ENCODE results near the gene RMC1.

Gene RMC1

DNA sequence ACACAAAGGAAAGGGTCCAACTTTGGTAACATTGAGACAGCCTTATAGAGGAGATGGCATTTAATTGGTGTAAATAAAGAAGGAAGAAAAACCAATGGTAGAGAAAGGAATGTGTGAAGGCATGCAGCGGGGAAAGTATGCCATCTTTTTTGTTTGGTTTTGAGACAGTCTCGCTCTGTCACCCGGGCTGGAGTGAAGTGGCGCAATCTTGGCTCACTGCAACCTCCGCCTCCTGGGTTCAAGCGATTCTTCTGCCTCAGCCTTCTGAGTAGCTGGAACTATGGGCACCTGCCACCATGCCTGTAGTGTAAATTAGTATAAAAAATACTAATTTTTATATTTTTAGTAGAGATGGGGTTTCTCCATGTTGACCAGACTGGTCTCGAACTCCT, 43.8 kb upstream of the RMC1 start:
- Histone ChIP-seq H3K9ac (ENCODE audit: low read length) (no peak overlapping the region), H3K27ac (ENCODE audit: low read length) (no peak overlapping the region), H3K4me1 (ENCODE audit: low read length) (peaks cover 1% of the 10 kb centered on the region; the same call in 1 of the 2 replicates), H3K4me2 (ENCODE audit: low read length) (no peak overlapping the region), H2AFZ (ENCODE audit: low read depth, low read length) (no peak overlapping the region), H3K36me3 (replicated peaks; ENCODE audit: low read depth, low read length) (peaks cover 19% of the 10 kb centered on the region), H3K79me2 (ENCODE audit: low read length) (peaks cover 69% of the 10 kb centered on the region), H3K4me3 (ENCODE audit: low read length) (no peak overlapping the region), H3K9me3 (ENCODE audit: insufficient read depth, low read length) (no peaks in the 10 kb centered on the region), H3K27me3 (ENCODE audit: low read depth, low read length) (no peaks in the 10 kb centered on the region), H4K20me1 (ENCODE audit: insufficient read depth, low read length) (peaks cover 43% of the 10 kb centered on the region)
- no peak for TF ChIP-seq EZH2phosphoT487 (IDR thresholded peaks at IDR 0.05; ENCODE audit: low read depth)
- TF ChIP-seq, protein P1, sequence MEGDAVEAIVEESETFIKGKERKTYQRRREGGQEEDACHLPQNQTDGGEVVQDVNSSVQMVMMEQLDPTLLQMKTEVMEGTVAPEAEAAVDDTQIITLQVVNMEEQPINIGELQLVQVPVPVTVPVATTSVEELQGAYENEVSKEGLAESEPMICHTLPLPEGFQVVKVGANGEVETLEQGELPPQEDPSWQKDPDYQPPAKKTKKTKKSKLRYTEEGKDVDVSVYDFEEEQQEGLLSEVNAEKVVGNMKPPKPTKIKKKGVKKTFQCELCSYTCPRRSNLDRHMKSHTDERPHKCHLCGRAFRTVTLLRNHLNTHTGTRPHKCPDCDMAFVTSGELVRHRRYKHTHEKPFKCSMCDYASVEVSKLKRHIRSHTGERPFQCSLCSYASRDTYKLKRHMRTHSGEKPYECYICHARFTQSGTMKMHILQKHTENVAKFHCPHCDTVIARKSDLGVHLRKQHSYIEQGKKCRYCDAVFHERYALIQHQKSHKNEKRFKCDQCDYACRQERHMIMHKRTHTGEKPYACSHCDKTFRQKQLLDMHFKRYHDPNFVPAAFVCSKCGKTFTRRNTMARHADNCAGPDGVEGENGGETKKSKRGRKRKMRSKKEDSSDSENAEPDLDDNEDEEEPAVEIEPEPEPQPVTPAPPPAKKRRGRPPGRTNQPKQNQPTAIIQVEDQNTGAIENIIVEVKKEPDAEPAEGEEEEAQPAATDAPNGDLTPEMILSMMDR (IDR thresholded peaks at IDR 0.05; ENCODE audit: low read depth, low read length): no peak

DNA sequence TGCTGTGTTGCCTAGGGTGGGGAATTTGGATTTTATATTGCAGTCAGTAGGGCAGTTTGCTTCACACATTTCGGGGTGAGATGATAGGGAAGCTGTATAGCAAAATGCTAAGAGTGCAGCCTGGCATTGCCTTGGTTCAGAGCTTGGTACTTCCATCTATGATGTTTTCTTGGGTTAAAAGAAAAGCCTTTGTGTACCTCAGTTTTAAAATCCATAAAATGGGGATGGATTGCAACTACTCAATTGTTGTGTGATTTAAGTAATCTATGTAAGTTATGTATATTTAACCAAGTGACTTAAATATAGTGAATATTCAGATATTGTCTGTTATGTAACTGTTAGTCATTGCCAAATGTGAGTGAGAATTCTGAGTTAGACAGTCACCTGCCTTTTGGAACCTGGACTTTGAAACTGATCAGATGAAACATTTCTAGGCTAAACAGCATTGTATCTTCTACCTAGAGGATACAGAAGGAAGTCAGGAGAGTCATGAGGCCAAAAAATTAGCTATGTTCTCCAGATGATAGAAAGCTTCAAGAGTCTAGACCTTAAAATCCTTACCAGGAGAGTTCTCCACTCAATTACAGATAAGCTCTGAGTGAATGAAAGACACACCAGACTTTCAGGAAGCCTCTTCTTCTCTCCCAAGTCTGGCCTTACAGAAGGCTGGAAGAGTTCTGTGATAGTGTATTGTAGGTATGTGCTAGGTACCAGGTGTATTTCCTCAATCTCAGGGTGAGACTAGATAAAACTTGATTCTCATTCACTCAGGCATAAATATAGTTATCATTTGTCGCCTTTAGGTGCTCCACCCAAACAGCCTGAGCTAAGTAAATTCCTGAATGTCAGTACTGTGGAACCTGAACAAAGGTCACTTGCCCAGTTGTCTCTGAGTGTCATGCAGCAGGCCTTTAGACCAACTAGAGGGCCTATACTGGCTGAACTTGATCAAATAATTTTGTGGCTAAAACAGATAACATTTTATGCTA, 42.7 kb upstream of the RMC1 start:
- Histone ChIP-seq H2AFZ (ENCODE audit: low read depth, low read length) (no peak overlapping the region), H3K27me3 (ENCODE audit: low read depth, low read length) (no peaks in the 10 kb centered on the region), H4K20me1 (ENCODE audit: insufficient read depth, low read length) (peaks cover 42% of the 10 kb centered on the region), H3K4me2 (ENCODE audit: low read length) (no peak overlapping the region), H3K9ac (ENCODE audit: low read length) (no peak overlapping the region), H3K4me1 (ENCODE audit: low read length) (no peaks in the 10 kb centered on the region), H3K27ac (ENCODE audit: low read length) (no peak overlapping the region), H3K36me3 (replicated peaks; ENCODE audit: low read depth, low read length) (peaks cover 23% of the 10 kb centered on the region), H3K4me3 (ENCODE audit: low read length) (no peak overlapping the region), H3K79me2 (ENCODE audit: low read length) (peaks cover 58% of the 10 kb centered on the region), H3K9me3 (ENCODE audit: insufficient read depth, low read length) (no peaks in the 10 kb centered on the region)
- TF ChIP-seq, protein P1 (IDR thresholded peaks at IDR 0.05; ENCODE audit: low read depth, low read length): no peak
- TF ChIP-seq EZH2phosphoT487 (IDR thresholded peaks at IDR 0.05; ENCODE audit: low read depth): no peak

DNA sequence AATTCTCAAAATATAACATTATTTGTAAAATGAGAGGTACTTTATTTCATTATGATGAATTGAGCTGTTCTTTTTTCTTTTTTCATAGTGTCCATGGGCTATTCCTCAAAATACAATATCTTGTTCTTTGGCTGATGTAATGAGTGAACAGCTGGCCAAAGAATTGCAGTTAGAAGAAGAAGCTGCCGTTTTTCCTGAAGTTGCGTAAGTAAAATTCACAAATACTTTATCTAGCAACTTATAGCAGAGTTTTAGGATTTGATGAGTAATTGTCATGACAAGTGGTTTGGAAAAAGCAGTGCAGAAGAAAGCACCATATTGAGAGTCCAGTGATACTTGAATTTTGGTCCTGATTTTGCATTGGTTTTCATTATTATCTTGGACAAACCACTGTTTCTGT, 40.4 kb upstream of the RMC1 start:
- Histone ChIP-seq H3K4me1 (ENCODE audit: low read length) (no peaks in the 10 kb centered on the region), H3K27me3 (ENCODE audit: low read depth, low read length) (no peaks in the 10 kb centered on the region), H4K20me1 (ENCODE audit: insufficient read depth, low read length) (peaks cover 33% of the 10 kb centered on the region), H3K79me2 (ENCODE audit: low read length) (peaks cover 37% of the 10 kb centered on the region), H3K4me2 (ENCODE audit: low read length) (no peak overlapping the region), H3K4me3 (ENCODE audit: low read length) (no peak overlapping the region), H3K9me3 (ENCODE audit: insufficient read depth, low read length) (no peaks in the 10 kb centered on the region), H3K9ac (ENCODE audit: low read length) (no peak overlapping the region), H3K36me3 (replicated peaks; ENCODE audit: low read depth, low read length) (peaks cover 29% of the 10 kb centered on the region), H3K27ac (ENCODE audit: low read length) (no peak overlapping the region), H2AFZ (ENCODE audit: low read depth, low read length) (no peak overlapping the region)
- TF ChIP-seq, protein P1 (IDR thresholded peaks at IDR 0.05; ENCODE audit: low read depth, low read length): no peak
- no peak for TF ChIP-seq EZH2phosphoT487 (IDR thresholded peaks at IDR 0.05; ENCODE audit: low read depth)

DNA sequence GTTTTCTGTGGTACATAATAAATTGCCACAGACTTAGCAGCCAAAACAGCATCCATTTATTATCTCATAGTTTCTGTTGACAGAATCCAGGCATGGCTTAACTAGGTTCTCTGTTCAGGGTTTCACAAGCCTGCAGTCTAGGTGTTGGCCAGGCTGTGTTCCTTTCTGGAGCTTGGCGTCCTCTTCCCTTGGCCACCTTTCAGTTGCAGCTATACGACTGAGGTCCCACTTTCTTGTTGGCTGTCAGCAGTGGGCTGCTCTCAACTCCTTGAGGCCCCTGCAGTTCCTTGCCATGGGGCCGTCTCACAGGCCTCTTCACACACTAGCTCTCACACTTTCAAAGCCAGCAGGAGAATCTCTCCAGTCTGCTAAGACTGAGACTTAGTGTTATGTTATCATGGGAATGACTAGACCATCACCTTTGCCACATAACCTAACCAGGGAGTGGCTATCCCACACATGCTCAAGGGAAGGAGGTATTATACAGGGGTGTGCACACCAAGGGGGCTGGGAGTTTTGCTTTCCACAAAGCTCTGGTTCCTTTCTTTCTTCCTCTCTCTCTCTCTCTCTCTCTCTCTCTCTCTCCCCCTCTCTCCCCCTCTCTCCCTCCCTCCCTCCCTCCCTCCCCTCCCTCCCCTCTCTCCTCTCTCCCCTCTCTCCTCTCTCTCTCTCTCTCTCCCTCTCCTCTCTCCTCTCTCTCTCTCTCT, 34.4 kb upstream of the RMC1 start:
- no peak for TF ChIP-seq EZH2phosphoT487 (IDR thresholded peaks at IDR 0.05; ENCODE audit: low read depth)
- TF ChIP-seq, protein P1 (IDR thresholded peaks at IDR 0.05; ENCODE audit: low read depth, low read length): no peak
- no peak overlapping the region for H3K4me3 ChIP-seq (ENCODE audit: low read length)
- H3K9me3 ChIP-seq (ENCODE audit: insufficient read depth, low read length): no peaks in the 10 kb centered on the region
- H3K36me3 ChIP-seq (replicated peaks; ENCODE audit: low read depth, low read length): peaks cover 40% of the 10 kb centered on the region
- H3K27me3 ChIP-seq (ENCODE audit: low read depth, low read length): no peaks in the 10 kb centered on the region
- no peaks in the 10 kb centered on the region for H4K20me1 ChIP-seq (ENCODE audit: insufficient read depth, low read length)
- no peak overlapping the region for H2AFZ ChIP-seq (ENCODE audit: low read depth, low read length)
- no peak overlapping the region for H3K27ac ChIP-seq (ENCODE audit: low read length)
- H3K9ac ChIP-seq (ENCODE audit: low read length): no peak overlapping the region
- H3K4me1 ChIP-seq (ENCODE audit: low read length): no peaks in the 10 kb centered on the region
- H3K4me2 ChIP-seq (ENCODE audit: low read length): no peak overlapping the region
- no peaks in the 10 kb centered on the region for H3K79me2 ChIP-seq (ENCODE audit: low read length)
